ENCODE data around the gene PSMC2. TPM values are rescaled to one million over a fixed set of nuclear protein-coding genes. Genes with fewer than 3 reads are reported as not detected.

PSMC2 gene
- polyA plus RNA-seq, 3 donors, result 61.4 to 120 (median 104) TPM

GRCh38 chr7:103299660-103300059, 47.8 kb upstream of the PSMC2 start:
- peaks cover 38 to 50% of the 10 kb centered on the region in 2 donors for H3K36me3 Mint-ChIP-seq
- intact Hi-C loops (cut with micrococcal nuclease), result loop anchor here (5.0 to 10.0 kb wide), 3 partner anchors 43 to 225 kb away; partner anchors contain the start of genes ARMC10 (in 1 of the 2), DNAJC2 (in 1 of the 2) and FBXL13 (in 1 of the 2)
- TF ChIP-seq CTCF (IDR thresholded peaks at IDR 0.05), result no peak
- H3K36me3 ChIP-seq (replicated peaks in 1 of 2; ENCODE audit: control insufficient read depth in 1 of 2, insufficient read depth in 2 of 2, low read length in 2 of 2), result peaks cover 49 to 59% of the 10 kb centered on the region in 2 donors
- WGBS (ENCODE audit: insufficient coverage), result no CpG with 5 or more reads among the region's 6 CpGs
- DNase-seq, result no peak
- H3K9ac ChIP-seq (ENCODE audit: insufficient read depth, low read length, poor library complexity, severe bottlenecking), result no peak overlapping the region
- no peaks in the 10 kb centered on the region for H3K9me3 ChIP-seq (replicated peaks in 1 of 2; ENCODE audit: control insufficient read depth in 1 of 2, insufficient read depth in 1 of 2, low read length in 2 of 2)
- H3K27ac Mint-ChIP-seq, result no peak overlapping the region
- no peaks in the 10 kb centered on the region for H3K27me3 ChIP-seq (ENCODE audit: control insufficient read depth in 2 of 2, insufficient read depth in 2 of 2, low read length in 2 of 2)
- no peak overlapping the region for H3K4me3 Mint-ChIP-seq
- no peaks in the 10 kb centered on the region for H4K20me1 ChIP-seq (ENCODE audit: insufficient read depth, low read length)
- H3K4me1 ChIP-seq (ENCODE audit: control insufficient read depth in 1 of 2, insufficient read depth in 2 of 2, low read length in 2 of 2), result peaks cover 11 to 15% of the 10 kb centered on the region in 2 donors
- H3K4me2 ChIP-seq (replicated peaks; ENCODE audit: extremely low read depth, low read length, poor library complexity, severe bottlenecking), result no peak overlapping the region
- H3K79me2 ChIP-seq (ENCODE audit: insufficient read depth, low read length), result peaks cover 34% of the 10 kb centered on the region
- H2AFZ ChIP-seq (ENCODE audit: insufficient read depth, low read depth, low read length, poor library complexity, severe bottlenecking), result no peak overlapping the region
- H3K4me3 ChIP-seq (replicated peaks in 1 of 3; ENCODE audit: low read depth in 2 of 3, low read length in 3 of 3), result no peak overlapping the region
- H3K27me3 Mint-ChIP-seq (ENCODE audit: low read depth in 3 of 3), result peaks cover 0 to 1% (median 0%) of the 10 kb centered on the region in 3 donors
- no peak overlapping the region for H3K27ac ChIP-seq (ENCODE audit: low read depth in 1 of 2, low read length in 2 of 2)
- H3K4me1 Mint-ChIP-seq, result peaks cover 21% of the 10 kb centered on the region
- no peaks in the 10 kb centered on the region for H3K9me3 Mint-ChIP-seq

DNA sequence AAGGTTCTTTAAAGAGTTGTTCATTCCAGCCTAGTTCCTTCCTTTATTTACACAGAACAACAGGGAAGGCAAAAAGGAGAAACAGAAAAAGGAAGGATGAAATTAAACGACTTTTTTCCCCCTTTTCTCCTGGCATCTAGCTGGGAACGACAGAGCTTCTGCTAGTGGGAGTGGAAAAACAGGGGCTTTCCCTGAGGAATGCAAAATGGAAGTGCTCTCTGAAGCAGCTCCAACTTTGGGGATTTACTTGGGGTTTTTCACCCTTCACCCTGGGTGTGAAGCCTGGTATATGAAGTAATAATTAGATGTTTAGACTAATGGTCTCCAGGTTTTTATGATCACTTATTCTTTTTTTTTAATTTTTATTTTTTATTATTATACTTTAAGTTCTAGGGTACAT, 46.0 kb upstream of the PSMC2 start:
- H3K4me1 ChIP-seq (ENCODE audit: control insufficient read depth in 1 of 2, insufficient read depth in 2 of 2, low read length in 2 of 2), result peaks cover 11 to 15% of the 10 kb centered on the region in 2 donors
- H4K20me1 ChIP-seq (ENCODE audit: insufficient read depth, low read length), result no peaks in the 10 kb centered on the region
- H3K79me2 ChIP-seq (ENCODE audit: insufficient read depth, low read length), result peaks cover 34% of the 10 kb centered on the region
- WGBS (ENCODE audit: insufficient coverage), result no CpG with 5 or more reads among the region's 2 CpGs
- no peak overlapping the region for H3K4me2 ChIP-seq (replicated peaks; ENCODE audit: extremely low read depth, low read length, poor library complexity, severe bottlenecking)
- H3K27me3 ChIP-seq (ENCODE audit: control insufficient read depth in 2 of 2, insufficient read depth in 2 of 2, low read length in 2 of 2), result no peaks in the 10 kb centered on the region
- peaks cover 66 to 77% of the 10 kb centered on the region in 2 donors for H3K36me3 ChIP-seq (replicated peaks in 1 of 2; ENCODE audit: control insufficient read depth in 1 of 2, insufficient read depth in 2 of 2, low read length in 2 of 2)
- no peak overlapping the region for H3K27ac ChIP-seq (ENCODE audit: low read depth in 1 of 2, low read length in 2 of 2)
- H3K9me3 Mint-ChIP-seq, result no peaks in the 10 kb centered on the region
- intact Hi-C loops (cut with micrococcal nuclease), result no loop called here
- H3K4me1 Mint-ChIP-seq, result peaks cover 21% of the 10 kb centered on the region
- no peak overlapping the region for H3K4me3 Mint-ChIP-seq
- no peaks in the 10 kb centered on the region for H3K9me3 ChIP-seq (replicated peaks in 1 of 2; ENCODE audit: control insufficient read depth in 1 of 2, insufficient read depth in 1 of 2, low read length in 2 of 2)
- no peak for DNase-seq
- H2AFZ ChIP-seq (ENCODE audit: insufficient read depth, low read depth, low read length, poor library complexity, severe bottlenecking), result no peak overlapping the region
- H3K36me3 Mint-ChIP-seq, result peaks cover 50 to 64% of the 10 kb centered on the region in 2 donors
- TF ChIP-seq CTCF (IDR thresholded peaks at IDR 0.05), result no peak
- H3K27ac Mint-ChIP-seq, result peak overlapping the region in 1 of 7 donors; percentile 26
- no peak overlapping the region for H3K9ac ChIP-seq (ENCODE audit: insufficient read depth, low read length, poor library complexity, severe bottlenecking)
- H3K27me3 Mint-ChIP-seq (ENCODE audit: low read depth in 3 of 3), result peaks cover 0 to 1% (median 0%) of the 10 kb centered on the region in 3 donors
- no peak overlapping the region for H3K4me3 ChIP-seq (replicated peaks in 1 of 3; ENCODE audit: low read depth in 2 of 3, low read length in 3 of 3)

Data from CD14-positive monocyte (primary cell).